GM19023 (cell line): ENCODE data around the gene RNF223.

ENCODE experiments used
- ATAC-seq: cut with Tn5 transposase; IDR thresholded peaks from one replicate; pipeline ENCODE4 v1.9.1; 2021; ENCODE audit warnings: mild to moderate bottlenecking, moderate library complexity; ENCODE audit not compliant: unreplicated experiment

Gene RNF223

GRCh38 chr1:1047407-1047806 lies 26.7 kb downstream of the RNF223 start:
- ATAC-seq, result no peak

- no peak for ATAC-seq
Measured at GRCh38 chr1:1046767-1047166, 27.3 kb downstream of the RNF223 start.

GRCh38 chr1:1046243-1046642 lies 27.9 kb downstream of the RNF223 start:
- ATAC-seq, result no peak

- ATAC-seq, result no peak
Measured at GRCh38 chr1:1045129-1045528, 29.0 kb downstream of the RNF223 start.

- no peak for ATAC-seq
Measured at GRCh38 chr1:1044455-1045078, 29.5 kb downstream of the RNF223 start.

- no peak for ATAC-seq
Measured at GRCh38 chr1:1043921-1044320, 30.2 kb downstream of the RNF223 start.

- ATAC-seq, result no peak
Measured at GRCh38 chr1:1043411-1043810, 30.7 kb downstream of the RNF223 start.

- ATAC-seq, result no peak
Measured at GRCh38 chr1:1042835-1043234, 31.3 kb downstream of the RNF223 start.

GRCh38 chr1:1041873-1042272 lies 32.2 kb downstream of the RNF223 start:
- no peak for ATAC-seq

GRCh38 chr1:1041092-1041523 lies 33.0 kb downstream of the RNF223 start:
- ATAC-seq, result no peak

GRCh38 chr1:1040004-1040991 lies 33.8 kb downstream of the RNF223 start:
- no peak for ATAC-seq

GRCh38 chr1:1039145-1039910 lies 34.8 kb downstream of the RNF223 start:
- no peak for ATAC-seq

- ATAC-seq, result no peak
Measured at GRCh38 chr1:1038694-1039093, 35.4 kb downstream of the RNF223 start.

- ATAC-seq, result no peak
Measured at GRCh38 chr1:1037366-1038327, 36.5 kb downstream of the RNF223 start.

GRCh38 chr1:1035291-1035943 lies 38.7 kb downstream of the RNF223 start:
- no peak for ATAC-seq

- no peak for ATAC-seq
Measured at GRCh38 chr1:1034439-1034781, 39.7 kb downstream of the RNF223 start.

GRCh38 chr1:1033731-1034438 lies 40.2 kb downstream of the RNF223 start:
- ATAC-seq, result no peak

GRCh38 chr1:1033009-1033587 lies 41.0 kb downstream of the RNF223 start:
- peak; percentile 79 for ATAC-seq

- ATAC-seq, result peak; percentile 2
Measured at GRCh38 chr1:1032424-1032823, 41.7 kb downstream of the RNF223 start.
